IPS-11a (cell line): Measurements from ENCODE around the gene NUP50.
"Not testable (repeated sequence)": the region's sequence is repeated elsewhere in the genome, so short reads cannot be mapped to it uniquely, and the experiment has no call there.

Experiments used
- H3K4me3 ChIP-seq: one replicate; pipeline ENCODE4 v1.5.1; 2013; ENCODE audit warnings: low read depth, low read length, control low read depth

The NUP50 gene

DNA sequence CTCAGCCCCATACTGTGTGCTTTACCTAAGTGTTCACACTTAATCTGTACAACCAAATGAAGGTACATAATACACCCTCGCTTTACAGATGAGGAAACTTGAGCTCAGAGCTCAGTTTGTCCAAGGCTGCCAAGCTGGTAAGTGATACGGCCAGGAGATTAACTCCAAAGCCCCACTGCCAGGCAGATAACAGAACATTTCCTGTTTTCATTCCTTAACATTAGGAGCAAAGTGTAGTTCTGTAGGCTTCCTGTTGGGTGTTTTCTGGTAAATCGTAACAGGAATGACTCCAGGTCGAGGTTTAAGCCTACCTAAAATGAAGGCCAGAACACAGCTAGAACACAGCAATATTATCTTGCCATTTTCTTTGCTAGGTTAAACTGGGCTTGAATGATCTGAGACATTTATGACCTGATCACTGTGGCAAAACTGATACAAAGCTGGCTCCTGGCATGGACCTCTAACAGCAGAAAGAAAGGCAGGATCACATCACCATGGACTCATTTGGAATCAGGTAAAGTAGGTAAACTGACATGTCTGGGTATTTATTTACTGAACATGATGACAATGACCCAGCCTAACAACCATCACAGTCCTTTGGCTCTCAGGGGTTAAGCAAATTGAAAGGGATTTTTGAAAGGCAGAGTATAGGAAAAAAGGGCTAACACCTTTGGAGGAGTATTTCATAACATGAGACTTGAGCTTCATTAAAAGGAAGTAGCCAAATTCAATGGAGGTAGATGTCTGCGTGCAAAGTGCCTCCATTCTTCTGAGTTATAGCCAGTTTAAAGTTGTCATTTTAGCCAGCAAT lies 3.9 kb upstream of the NUP50 start:
- no peak overlapping the region for H3K4me3 ChIP-seq

DNA sequence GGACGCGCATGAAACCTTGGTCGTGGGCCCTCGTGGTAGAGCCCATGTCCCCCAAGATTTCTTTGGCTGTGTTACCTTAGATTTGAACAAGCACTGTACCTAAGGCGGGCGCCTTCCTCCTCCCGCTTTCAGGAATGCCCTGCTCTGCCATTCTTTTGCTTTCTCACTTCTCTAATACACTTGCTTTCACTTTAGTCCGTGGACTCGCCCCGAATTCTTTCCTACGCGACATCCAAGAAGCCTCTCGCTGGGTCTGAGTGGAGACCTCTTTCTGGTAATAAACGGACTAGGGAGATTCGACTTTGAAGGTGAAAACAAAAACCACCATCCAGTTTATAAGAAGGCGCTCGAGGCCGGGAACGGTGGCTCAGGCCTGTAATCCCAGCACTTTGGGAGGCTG lies 1.2 kb upstream of the NUP50 start:
- peak overlapping the region; percentile 83 for H3K4me3 ChIP-seq

DNA sequence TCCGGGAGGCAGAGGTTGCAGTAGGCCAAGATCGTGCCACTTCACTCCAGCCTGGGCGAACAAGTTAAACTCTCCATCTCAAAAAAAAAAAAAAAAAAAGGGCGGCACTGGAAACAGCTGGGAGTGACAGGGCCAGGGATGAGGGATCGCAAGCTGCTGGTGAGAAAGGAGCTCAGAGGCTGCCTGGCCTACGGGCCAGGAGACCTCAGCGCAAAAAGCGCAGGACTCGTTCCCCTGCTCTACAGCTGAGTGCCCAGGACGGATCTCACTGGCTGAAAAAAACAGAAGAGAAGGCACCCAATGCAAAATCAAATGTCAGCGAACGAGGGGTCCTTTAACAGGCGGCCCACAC lies 650 bp upstream of the NUP50 start:
- peak overlapping the region; percentile 83 for H3K4me3 ChIP-seq

DNA sequence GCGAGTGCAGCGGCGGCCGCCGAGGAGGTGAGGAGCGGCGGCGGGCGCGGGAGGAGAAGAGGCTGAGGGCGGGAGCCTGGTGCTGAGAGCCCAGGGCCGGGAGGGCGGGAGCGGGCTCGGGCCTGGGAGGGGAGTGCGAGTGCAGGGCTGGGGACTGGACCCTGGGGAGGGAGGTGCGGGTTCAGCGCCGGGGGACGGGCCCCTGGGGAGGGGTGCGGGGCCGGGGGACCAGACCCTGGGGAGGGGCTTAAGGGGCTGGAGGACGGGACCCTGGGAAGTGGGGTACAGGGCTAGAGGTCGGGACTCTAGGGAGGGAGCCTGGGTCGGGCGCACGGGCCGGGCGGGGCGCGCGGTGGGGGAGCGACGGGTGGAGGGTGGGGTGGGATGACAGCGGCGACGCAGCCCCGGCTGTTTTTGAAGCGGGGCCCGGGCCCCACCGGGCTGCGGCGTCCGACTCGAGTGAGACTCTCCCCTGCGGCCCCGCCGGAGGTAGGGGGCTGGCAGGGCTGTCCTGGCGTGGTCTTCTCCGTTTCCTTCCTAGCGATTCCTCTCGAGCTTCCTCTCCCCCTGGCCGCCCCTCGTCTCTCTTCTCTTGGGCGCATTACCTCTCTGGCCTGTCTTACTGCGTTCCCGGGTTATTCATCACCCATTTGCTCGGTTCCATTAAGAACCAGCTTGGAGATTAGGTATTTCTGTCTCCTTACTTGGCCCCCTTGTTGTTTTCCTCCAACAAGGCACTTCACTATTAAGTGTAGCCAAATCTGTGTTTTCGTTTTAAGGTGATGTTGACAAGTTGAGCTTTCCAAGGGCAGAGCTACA lies 754 bp downstream of the NUP50 start:
- peak overlapping the region; percentile 83 for H3K4me3 ChIP-seq

DNA sequence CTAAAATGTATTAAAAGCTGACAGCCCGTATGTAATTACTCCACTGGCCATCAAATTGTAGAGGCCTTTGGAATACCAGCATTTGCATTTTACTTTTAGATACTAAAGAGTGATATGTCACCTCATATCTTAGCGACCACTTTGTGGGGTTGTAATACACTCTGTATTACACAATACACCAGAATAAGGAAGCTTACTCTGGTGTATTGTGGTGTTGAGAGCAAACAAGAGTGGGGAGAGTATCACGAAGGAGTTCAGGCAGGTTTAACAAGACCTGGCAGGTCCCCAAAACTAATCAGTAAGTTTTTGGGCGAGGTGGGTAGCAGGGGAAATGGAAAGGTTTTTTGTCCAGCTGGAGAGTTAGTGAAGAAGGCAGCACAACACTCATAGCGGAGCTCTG lies 3.2 kb downstream of the NUP50 start:
- H3K4me3 ChIP-seq, result no peak overlapping the region

DNA sequence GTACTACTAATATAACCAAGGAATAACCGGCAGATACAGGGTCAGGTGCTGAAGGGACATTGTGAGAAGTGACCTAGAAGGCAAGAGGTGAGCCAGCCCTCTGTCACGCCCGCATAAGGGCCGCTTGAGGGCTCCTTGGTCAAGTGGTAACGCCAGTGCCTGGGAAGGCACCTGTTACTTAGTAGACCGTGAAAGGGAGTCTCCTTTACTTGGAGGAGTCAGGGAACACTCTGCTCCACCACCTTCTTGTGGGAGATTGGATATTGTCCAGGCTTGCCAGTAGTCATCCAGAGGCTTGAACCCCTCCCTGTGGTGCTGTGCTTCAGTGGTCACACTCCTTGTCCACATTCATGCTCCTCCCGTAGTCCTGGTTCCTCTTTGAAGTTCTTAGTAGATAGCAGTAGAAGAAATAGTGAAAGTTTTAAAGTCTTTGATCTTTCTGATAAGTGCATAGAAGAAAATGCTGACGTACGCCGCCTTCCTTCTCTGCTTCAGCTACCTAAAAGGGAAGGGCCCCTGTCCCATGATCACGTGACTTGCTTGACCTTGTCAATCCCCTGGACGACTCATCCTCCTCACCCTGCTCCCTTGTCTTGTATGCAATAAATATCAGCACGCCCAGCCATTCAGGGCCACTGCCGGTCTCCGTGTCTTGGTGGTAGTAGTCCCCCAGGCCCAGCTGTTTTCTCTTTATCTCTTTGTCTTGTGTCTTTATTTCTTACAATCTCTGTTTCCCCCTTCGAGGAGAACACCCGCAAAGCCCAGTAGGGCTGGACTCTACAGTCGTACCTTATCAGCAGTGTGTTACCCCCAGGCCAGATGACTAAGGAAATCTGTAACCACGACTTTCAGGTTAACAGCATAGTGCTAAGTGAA lies 6.1 kb downstream of the NUP50 start:
- H3K4me3 ChIP-seq, result no peak overlapping the region

DNA sequence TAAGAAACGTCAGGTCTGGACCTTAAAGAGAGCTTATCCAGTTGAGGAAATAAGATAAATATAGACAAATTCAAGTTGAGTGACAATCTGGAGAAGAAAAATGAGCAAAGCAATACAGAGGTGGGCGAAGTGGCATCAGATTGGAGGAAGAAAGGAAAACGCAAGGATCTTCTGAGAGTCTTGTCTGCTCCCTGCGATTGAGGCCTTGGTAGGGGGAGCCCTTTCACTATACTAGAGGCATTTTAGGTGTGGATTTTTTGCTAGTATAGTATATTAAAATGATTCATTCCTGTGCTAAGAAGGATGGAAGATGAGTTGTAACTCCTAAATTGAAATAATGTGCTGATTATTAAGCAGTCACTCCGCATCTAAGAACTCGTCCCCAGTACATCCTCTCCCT lies 8.1 kb downstream of the NUP50 start:
- H3K4me3 ChIP-seq, result no peak overlapping the region

DNA sequence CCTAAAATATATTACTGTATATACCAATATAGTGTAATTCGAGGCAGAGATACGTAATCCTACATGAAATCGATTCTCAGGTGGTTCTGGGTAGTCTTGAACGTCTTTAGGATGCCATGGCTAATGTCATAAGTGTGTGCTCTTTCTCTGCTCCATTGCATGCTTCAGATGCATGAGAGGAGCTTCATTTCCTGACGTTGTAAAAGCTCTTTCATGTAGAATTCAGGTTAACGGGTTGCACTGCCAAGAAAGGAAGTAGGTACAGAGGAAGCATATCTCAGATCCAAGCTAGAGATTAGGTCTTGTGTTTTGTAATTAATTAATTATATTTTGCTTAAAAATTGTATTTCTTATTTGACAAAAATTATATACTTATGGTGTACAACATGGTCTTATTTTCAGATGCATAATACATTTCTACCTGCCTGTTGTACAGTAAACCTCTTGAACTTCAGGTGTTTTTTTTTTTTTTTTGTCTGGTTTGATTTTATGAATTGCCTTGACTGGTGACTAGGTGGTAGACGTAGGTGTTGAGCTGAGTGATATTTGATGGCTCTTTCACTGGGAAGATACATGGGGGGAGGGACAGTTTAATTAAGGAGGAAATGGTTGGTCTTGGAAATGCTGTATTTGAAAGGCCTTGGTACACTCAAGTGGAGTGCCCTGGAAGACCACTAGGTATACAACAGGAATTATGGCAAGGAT lies 9.3 kb downstream of the NUP50 start:
- H3K4me3 ChIP-seq, result no peak overlapping the region

DNA sequence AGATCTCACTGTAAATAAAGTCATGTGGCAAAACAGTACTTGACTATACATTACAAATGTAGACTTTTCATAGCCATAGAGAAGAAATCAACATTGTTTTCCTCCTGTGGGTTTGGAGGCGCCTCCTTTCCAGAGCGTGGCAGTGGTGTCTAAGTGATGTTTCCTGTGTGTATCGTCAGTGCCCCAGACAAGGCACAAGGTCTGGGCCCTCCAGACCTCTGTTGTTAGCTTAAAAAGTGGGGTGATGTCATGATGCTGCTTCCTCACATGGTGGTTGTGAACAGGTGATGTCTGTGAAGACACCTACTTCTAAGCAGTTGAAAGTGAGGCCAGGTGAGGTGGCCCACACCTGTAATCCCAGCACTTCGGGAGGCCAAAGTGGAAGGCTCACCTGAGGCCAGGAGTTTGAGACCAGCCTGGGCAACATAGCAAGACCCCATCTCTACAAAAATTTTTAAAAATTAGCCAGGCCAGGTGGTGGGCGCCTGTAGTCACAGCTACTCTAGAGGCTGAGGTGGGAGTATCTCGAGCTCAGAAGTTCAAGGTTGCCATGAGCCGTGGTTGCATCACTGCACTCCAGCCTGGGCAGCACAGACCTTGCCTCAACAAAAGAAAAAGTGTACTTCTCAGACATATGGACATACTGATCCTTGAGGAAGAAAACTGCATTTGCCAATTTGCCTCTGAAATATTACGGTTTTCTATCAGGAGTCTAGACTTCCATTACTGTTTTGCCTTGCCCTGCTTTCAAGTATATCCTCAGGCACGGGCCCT lies 15.7 kb downstream of the NUP50 start:
- H3K4me3 ChIP-seq, result no peak overlapping the region

DNA sequence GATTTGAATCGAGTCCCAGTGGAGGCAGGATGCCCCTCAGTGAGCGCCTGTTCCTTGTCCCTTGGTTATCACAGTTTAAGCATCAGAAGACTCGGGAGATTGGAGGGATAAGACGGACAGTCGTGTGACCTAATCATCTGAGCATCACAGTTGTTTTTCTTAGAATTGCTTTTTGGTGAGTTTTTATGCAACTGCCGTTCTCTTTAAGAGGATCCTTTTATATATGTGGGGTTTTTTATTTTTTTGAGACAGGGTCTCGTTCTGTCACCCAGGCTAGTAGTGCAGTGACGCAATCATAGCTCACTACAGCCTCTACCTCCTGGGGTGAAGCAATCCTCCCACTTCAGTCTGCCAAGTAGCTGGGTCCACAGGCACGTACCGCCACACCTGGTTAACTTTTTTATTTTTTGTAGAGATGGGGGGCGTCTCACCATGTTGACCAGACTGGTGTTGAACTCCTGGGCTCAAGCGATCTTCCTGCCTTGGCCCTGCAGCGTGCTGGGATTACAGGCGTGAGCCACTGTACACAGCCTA lies 16.5 kb downstream of the NUP50 start:
- H3K4me3 ChIP-seq, result no peak overlapping the region

DNA sequence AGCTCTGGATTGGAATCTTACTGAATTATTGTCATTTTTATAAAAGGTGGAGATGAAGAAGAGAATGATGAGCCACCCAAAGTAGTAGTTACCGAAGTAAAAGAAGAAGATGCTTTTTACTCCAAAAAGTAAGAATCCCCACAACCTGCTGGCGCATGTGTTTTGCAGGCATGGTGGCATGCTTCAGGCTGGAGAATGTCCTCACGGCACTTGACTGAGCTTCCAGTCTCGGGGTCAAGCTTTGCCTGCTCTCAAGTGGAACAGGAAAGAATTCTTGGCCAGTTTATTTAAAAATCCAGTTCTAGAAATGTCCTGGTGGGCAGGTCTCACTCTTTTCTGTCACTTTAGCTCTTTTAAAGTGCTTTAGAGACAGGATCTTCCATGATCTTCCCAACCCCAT lies 17.5 kb downstream of the NUP50 start:
- no peak overlapping the region for H3K4me3 ChIP-seq

DNA sequence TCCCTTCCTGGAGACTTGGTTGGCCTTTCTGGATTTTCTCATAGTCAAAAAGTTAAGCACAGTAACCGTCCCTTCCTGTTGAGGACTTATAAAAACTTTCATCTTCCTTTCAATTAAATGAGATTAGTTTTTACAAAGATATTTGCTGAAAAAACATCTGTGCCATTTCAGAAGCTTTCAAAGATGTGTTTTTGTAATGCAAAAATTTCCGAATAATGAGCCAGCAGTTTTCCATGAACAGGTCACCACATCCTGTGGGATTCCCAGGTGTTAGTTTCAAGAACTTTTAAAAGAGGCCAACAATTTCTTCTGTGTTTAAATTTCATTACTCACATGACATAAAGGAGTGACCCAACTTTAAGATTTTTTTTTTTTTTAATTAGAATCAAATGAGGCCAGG lies 18.0 kb downstream of the NUP50 start:
- no peak overlapping the region for H3K4me3 ChIP-seq

DNA sequence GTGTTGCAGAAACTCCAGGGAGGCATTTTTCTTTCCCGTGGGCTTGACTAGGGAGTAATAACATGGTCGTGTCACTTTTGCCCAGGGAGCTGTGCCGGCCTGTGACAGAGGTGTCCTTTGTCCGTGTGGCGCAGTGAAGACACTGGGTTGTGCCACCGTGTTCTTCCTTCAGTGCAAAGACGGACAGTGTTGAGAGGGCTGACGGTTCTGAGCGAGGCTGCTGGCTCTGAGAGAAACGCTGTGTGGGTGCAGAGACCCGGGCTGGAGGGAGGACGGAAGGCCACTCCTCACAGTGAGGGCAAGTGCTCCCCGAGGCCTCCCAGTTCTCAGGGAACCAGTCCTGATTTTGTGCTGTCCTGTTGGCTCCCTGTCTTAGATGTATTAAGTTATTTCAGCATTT lies 20.2 kb downstream of the NUP50 start:
- H3K4me3 ChIP-seq, result no peak overlapping the region

DNA sequence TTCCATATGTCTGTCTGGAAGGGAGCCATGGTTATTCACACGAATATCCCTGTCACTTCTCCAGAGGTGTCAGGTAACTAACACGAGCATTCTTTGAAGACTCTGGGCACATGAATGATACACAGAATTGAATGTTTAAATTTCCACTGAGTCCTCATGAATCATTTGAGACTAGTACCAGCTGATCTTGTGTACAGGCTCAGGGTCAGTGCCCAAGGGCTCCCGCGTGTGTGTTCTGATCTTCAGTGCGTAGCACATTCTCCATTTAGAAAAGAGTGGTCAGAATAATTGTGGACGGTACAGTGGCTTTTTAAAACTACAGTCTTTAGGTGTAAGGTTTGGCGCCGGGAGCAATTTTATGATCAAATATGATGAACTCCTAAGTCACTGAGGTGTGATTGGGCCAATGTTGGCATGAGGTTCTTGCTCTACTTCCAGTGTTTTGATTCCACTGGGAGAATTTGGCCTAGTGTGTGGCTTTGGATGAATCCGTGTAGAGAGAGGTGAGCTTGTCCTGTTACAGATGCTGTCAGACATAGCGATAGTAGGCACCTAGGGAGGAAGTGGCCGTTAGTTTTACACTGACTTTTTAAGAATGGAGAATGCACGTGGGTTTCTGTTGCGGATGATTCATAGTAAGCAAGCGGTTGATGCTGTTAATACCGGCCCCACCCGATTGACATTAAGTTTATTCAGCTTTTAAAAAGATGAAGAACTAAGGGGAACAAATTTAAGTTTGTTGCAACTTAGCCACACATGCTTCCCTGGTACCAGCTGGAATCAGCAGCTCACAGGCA lies 22.2 kb downstream of the NUP50 start:
- no peak overlapping the region for H3K4me3 ChIP-seq

DNA sequence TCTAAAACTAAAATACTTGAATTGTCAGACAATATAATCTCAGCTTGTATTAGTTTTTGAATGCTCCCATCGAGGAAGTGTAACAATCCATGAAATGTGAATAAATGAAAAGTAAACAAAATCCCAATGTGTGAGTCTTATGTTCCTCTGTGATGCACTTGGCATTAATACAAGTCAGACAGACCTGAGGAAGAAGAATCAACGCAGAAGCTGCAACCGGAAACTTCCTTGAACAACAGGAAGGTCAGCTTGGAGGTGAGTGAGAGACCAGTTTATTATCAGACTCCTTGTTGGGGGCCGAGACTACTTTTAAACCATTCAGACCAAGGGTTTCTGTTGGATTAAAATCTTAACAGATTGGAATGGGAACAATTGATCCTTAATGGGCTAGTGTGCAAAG lies 24.2 kb downstream of the NUP50 start:
- no peak overlapping the region for H3K4me3 ChIP-seq

DNA sequence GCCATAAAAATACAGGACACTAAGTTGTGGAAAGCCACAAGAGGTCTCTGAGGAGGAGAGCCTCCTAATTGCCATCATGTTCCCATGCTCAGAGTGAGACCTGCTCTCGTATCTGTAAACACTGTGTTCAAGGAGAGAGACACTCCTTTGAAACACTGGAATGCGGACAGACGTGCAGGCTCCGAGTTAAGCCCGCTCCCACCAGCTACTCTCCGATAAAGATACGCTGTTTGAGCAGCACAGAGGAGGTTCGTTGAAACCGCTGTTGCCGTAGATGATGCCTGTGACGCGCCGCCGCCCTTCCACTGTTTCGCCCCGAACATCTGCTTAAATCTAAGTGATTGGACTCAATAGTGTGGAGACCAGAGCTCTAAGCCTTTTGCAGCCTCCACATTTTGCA lies 25.1 kb downstream of the NUP50 start:
- H3K4me3 ChIP-seq, result no peak overlapping the region

DNA sequence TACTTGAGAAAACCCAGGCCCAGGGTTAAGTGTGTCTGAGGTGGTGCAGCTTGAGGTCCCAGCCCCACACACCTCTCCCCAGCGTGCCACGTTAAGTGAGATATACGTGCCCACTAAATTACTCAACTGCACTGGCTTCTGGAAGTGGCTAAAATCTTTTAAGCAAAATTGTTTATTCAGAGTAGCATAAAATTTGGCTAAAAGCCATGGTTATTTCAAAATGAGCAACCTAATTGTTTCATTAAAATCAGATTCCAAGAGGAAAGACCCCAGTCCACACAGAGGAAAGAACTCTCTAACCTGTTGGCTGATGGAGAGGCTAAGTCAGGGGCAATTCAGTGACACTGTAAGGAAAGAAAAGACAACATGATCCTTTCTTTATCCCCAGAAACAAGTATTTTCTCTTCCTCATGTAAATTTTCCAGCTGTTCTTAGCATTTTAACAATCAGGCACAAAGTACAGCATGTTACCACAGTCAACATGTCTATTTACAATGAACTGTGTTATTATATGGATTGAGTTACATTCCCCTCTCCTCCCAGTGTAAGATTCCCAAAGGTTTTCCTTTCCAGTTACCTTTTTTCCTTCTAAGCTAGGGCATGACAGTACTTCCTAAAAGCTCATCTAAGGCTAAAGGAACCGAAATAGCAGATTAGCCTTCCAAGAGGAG lies 26.6 kb downstream of the NUP50 start:
- H3K4me3 ChIP-seq, result no peak overlapping the region

DNA sequence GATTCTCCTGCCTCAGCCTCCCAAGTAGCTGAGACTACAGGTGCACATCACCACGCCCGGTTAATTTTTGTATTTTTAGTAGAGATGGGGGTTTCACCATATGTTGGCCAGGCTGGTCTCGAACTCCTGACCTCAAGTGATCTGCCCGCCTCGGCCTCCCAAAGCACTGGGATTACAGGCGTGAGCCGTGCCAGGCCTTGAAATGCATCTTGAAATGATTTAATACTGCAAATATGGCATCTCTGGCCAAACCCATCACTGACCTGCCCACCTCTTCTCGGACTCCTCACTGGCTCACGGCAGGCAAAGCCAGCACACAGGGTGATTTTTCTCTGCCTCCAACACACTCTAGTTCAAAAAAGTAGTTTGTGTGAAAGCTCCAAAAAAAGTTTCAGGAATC lies 28.0 kb downstream of the NUP50 start:
- not testable (repeated sequence) for H3K4me3 ChIP-seq
